NCI-H2171 treated with DMSO at 0.1 percent for 48 hours (cell line): ENCODE results near the gene GLRA3.
"Not testable (repeated sequence)": the region's sequence is repeated elsewhere in the genome, so short reads cannot be mapped to it uniquely, and the experiment has no call there.

Experiments used
- DNase-seq: peaks from one replicate; lab custom pipeline; 2025; lab: John Stamatoyannopoulos, UW

The GLRA3 gene

GRCh38 chr4:174658246-174658645 lies 170.8 kb downstream of the GLRA3 start:
- no peak for DNase-seq

- DNase-seq, result no peak
These were observed 171.6 kb downstream of the GLRA3 start for GRCh38 chr4:174657472-174657871.

- DNase-seq, result no peak
These were observed 174.4 kb downstream of the GLRA3 start for GRCh38 chr4:174654634-174655033.

GRCh38 chr4:174650711-174651355 lies 178.2 kb downstream of the GLRA3 start:
- no peak for DNase-seq

GRCh38 chr4:174648812-174649211 lies 180.2 kb downstream of the GLRA3 start:
- DNase-seq, result no peak

DNA sequence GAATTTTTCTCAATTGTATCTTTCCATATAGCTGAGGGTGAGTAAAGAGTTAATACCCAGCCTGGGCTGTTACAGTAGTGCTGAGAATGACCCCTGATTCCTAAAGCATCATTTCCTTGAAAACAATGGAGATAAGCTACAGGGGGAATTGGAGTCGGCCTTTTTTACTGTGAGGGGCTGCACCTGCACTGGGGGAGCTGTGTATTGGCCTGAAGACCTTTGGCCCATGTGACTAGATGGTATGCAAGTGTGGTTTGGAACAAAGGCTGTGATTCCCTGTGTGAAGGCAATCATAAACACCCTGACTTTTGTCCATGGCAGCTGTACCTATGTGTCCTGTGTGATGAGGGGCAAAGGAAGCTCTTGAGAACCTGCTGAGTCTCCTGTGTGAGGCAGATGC lies 182.7 kb downstream of the GLRA3 start:
- DNase-seq, result no peak

DNA sequence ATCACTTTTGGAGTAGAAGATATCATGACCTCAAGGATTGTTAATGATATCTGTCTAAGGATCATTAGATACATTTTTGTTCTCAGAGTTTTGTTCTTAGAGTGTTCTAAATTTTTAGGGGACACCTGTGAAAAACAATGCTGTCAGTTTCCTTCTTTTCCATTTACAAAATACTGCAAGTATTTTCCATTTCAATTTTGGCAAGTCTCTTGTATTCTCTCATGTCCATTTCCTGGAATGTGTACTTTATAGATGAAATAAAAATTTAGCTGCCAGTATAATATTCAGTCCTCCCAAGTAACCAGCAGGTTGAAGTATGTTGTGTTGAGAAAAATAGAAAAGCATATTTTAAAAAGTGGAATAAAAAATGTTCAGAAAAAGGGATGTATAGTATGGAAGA lies 188.9 kb downstream of the GLRA3 start:
- DNase-seq, result no peak

DNA sequence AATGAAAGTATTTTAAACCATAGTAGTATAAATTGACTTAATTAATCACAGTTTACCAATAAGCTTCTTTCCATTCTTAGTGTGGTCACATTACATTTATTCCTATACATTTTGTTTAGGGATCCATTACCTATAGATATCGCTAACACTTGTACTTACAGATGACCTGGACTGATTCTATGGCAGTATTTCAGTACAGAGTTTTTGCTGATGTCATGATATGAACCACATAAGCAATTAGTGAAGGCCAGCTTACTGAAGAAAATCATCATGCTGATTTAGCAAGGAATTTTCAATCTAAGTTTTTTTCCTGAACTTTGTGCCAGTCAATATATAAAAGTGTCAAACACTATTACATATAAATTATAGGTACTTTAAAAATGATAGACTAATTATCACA lies 193.3 kb downstream of the GLRA3 start:
- no peak for DNase-seq

- DNase-seq, result no peak
These were observed 195.6 kb downstream of the GLRA3 start for GRCh38 chr4:174633399-174633798.

- peak; percentile 15 for DNase-seq
These were observed 196.9 kb downstream of the GLRA3 start for GRCh38 chr4:174631901-174632758.

DNA sequence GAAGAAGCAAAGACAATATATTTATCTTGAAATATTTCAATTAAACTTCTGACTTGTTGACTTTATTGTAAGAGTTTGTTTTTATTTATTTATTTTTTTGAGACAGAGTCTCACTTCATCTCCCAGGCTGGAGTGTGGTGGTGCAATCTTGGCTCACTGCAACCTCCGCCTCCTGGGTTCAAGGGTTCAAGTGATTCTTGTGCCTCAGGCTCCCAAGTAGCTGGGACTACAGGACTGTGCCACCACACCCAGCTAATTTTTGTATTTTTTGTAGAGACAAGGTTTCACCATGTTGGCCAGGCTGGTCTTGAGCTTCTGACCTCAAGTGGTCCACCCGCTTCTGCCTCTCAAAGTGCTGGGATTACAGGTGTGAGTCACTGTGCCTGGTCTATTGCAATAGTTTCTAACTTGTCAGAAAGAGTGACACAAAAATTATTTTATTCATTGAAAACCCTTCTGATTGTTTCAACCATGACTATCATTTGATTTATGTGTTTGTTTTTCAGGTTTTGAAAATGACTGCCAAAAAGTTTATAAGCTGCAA lies 199.1 kb downstream of the GLRA3 start:
- DNase-seq, result not testable (repeated sequence)

- DNase-seq, result no peak
These were observed 199.8 kb downstream of the GLRA3 start for GRCh38 chr4:174629265-174629664.

- DNase-seq, result no peak
These were observed 200.9 kb downstream of the GLRA3 start for GRCh38 chr4:174628191-174628590.

GRCh38 chr4:174627473-174627872 lies 201.6 kb downstream of the GLRA3 start:
- DNase-seq, result no peak

GRCh38 chr4:174626342-174627008 lies 202.6 kb downstream of the GLRA3 start:
- no peak for DNase-seq

DNA sequence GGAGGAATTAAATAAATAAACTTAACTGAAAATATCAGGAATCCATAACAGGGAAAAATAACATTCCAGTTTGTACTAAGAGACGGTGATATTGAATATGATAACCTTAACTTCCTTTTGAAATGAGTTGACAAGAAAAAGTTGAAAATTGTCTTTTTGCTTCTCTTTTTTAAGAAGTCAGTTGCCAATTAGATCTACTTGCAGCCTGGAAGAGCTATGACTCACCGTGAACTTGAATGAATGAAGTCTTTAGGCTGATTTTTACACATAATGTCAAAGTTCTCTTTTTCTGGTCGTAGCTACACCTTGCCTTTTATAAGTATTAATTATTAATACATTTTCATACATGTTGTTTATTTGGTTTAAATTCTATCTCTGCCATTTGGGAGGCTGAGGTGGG lies 212.4 kb downstream of the GLRA3 start:
- DNase-seq, result no peak

- DNase-seq, result no peak
These were observed 215.1 kb downstream of the GLRA3 start for GRCh38 chr4:174613979-174614378.

GRCh38 chr4:174611792-174612191 lies 217.3 kb downstream of the GLRA3 start:
- DNase-seq, result no peak

- DNase-seq, result no peak
These were observed 221.3 kb downstream of the GLRA3 start for GRCh38 chr4:174607792-174608191.

DNA sequence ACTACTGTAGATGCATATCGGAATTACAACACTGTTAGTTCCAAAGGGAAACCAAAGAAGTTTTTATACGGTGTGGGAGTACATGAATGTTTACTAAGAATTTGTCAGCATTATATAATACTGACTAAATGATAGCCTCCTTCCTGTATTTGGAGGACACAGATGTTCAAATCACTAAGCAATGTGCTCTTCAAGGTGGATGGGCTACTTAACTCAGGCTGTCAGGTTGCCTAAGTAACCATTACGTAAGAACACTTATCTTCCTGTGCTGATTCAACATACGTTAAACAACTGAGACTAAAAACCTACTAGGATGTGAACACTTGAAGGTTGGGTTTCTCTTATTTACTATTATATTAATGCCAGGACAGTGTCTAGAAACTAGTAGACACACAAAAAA lies 224.8 kb downstream of the GLRA3 start:
- no peak for DNase-seq

GRCh38 chr4:174600391-174600790 lies 228.7 kb downstream of the GLRA3 start:
- no peak for DNase-seq

DNA sequence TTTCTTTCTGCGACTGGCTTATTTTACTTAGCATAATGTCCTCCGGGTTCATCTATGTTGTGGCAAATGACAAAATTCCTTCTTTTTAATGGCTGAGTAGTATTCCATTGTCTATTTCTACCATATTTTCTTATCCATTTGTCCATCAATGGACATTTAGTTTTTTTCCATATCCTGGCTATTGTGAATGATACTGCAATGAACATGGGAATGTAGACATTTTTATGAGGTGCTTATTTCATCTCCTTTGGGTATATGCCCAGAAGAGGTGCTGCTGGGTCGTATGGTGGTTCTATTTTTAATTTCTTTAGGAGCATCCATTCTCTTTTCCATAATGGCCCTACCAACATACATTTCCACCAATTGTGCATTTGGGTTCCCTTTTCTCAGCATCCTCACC lies 230.2 kb downstream of the GLRA3 start:
- no peak for DNase-seq

DNA sequence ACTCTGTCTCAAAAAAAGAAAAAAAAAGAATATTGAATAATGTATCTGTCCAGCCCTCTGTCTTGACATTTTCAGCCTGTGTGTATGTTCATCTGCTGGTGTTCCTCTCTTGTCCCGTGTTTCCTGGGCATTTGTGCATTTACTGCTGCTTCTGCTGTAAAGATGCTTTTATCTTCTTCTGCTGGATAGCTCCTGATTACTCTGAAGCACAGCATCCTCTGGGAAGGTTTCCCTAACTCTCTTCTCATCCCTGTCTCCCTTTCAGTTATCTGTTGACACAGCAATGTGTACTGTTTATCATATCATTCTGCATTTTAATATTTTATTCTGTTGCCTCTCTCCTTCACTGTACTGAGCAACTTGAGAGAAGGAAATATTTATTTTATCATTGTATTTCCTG lies 232.5 kb downstream of the GLRA3 start:
- DNase-seq, result no peak
